ENCODE measurements around the gene SGPP2.

- TF ChIP-seq POLR2A (IDR thresholded peaks at IDR 0.05; ENCODE audit: low read length) = no peak
- TF ChIP-seq GATA1 (IDR thresholded peaks at IDR 0.05; ENCODE audit: low read depth, low read length) = no peak
These were observed 55.5 kb downstream of the SGPP2 start for GRCh38 chr2:222479859-222480258.
